WTC11 (cell line): Measurements from ENCODE around the gene ZNF574. TPM values are rescaled to one million over a fixed set of nuclear protein-coding genes. Genes with fewer than 3 reads are reported as not detected.

Source experiments
- ATAC-seq: fragments of 200-7000 bp; cut with Tn5 transposase; 2 replicates; pipeline ENCODE4 v1.10.0; 2021; ENCODE audit warnings: mild to moderate bottlenecking, moderate library complexity
- CTCF ChIA-PET: fragments of 300-600 bp; sonication (Branson Sonifier 250); formaldehyde crosslinking; loops from one replicate; lab custom pipeline; 2021; ENCODE audit warnings: antibody characterized with exemption; lab: Charles Lee
- POLR2A ChIA-PET: fragments of 350-600 bp; sonication (Branson Sonifier 250); formaldehyde crosslinking; loops from one replicate; lab custom pipeline; 2021; ENCODE audit warnings: antibody characterized with exemption; lab: Charles Lee
- DNase-seq: peaks from one replicate; pipeline ENCODE4 v3.0.0; 2021; ENCODE audit warnings: low spot score
- H3K27ac Mint-ChIP-seq: 2 replicates; pipeline ENCODE4 v1.8.0; 2021; ENCODE audit warnings: mixed read lengths
- H3K27me3 Mint-ChIP-seq: 2 replicates; pipeline ENCODE4 v1.8.0; 2021; ENCODE audit warnings: low read depth, mild to moderate bottlenecking, moderate library complexity, mixed read lengths
- H3K36me3 Mint-ChIP-seq: 2 replicates; pipeline ENCODE4 v1.8.0; 2021; ENCODE audit warnings: mixed read lengths
- H3K4me1 Mint-ChIP-seq: 2 replicates; pipeline ENCODE4 v1.8.0; 2022; ENCODE audit warnings: mixed read lengths
- H3K4me3 Mint-ChIP-seq: 2 replicates; pipeline ENCODE4 v1.8.0; 2021; ENCODE audit warnings: mild to moderate bottlenecking, moderate library complexity, mixed read lengths
- H3K9me3 Mint-ChIP-seq: 2 replicates; pipeline ENCODE4 v1.8.0; 2021; ENCODE audit warnings: mixed read lengths
- AFF4 ChIP-seq: sonication (generic); formaldehyde crosslinking; IDR thresholded peaks from 2 replicates; pipeline ENCODE4 v1.8.1; 2023; ENCODE audit warnings: mild to moderate bottlenecking, missing genetic modification reagents, borderline replicate concordance
- ATF1 ChIP-seq: sonication (generic); formaldehyde crosslinking; IDR thresholded peaks from 2 replicates; pipeline ENCODE4 v1.8.1; 2023; ENCODE audit warnings: mild to moderate bottlenecking, moderate library complexity, missing genetic modification reagents
- ELF4 ChIP-seq: sonication (generic); formaldehyde crosslinking; IDR thresholded peaks from 2 replicates; pipeline ENCODE4 v1.8.1; 2022; ENCODE audit warnings: low read depth, mild to moderate bottlenecking, moderate library complexity, missing genetic modification reagents
- FOXJ3 ChIP-seq: sonication (generic); formaldehyde crosslinking; IDR thresholded peaks from 2 replicates; pipeline ENCODE4 v1.9.0; 2021; ENCODE audit warnings: missing genetic modification reagents, mild to moderate bottlenecking, borderline replicate concordance
- HMGA2 ChIP-seq: fragments of 250-450 bp; sonication (Bioruptor Pico); IDR thresholded peaks from 2 replicates; pipeline ENCODE4 v1.4.0; 2021; ENCODE audit warnings: mild to moderate bottlenecking, moderate library complexity
- IRF2 ChIP-seq: sonication (generic); formaldehyde crosslinking; IDR thresholded peaks from 2 replicates; pipeline ENCODE4 v1.8.0; 2022; ENCODE audit warnings: low read depth, missing genetic modification reagents, borderline replicate concordance
- JAZF1 ChIP-seq: fragments of 250-450 bp; sonication (Bioruptor Pico); IDR thresholded peaks from 2 replicates; pipeline ENCODE4 v1.9.0; 2021; ENCODE audit warnings: moderate library complexity, mild to moderate bottlenecking, inconsistent platforms
- NFATC4 ChIP-seq: fragments of 250-450 bp; sonication (Bioruptor Pico); IDR thresholded peaks from 2 replicates; pipeline ENCODE4 v1.9.0; 2021; ENCODE audit warnings: mild to moderate bottlenecking
- NR1H2 ChIP-seq: sonication (generic); formaldehyde crosslinking; IDR thresholded peaks from 2 replicates; pipeline ENCODE4 v1.9.0; 2021; ENCODE audit warnings: mild to moderate bottlenecking, moderate library complexity, missing genetic modification reagents
- NR2C2 ChIP-seq: sonication (generic); formaldehyde crosslinking; IDR thresholded peaks from 2 replicates; pipeline ENCODE4 v1.8.0; 2022; ENCODE audit warnings: mild to moderate bottlenecking, missing genetic modification reagents
- SMAD4 ChIP-seq: sonication (generic); formaldehyde crosslinking; IDR thresholded peaks from 2 replicates; pipeline ENCODE4 v1.8.0; 2022; ENCODE audit warnings: mild to moderate bottlenecking, missing genetic modification reagents
- SP1 ChIP-seq: sonication (generic); formaldehyde crosslinking; conservative IDR thresholded peaks from 2 replicates; pipeline ENCODE4 v1.8.1; 2022; ENCODE audit warnings: missing genetic modification reagents
- TCF7 ChIP-seq: sonication (generic); formaldehyde crosslinking; IDR thresholded peaks from 2 replicates; pipeline ENCODE4 v1.8.0; 2022; ENCODE audit warnings: mild to moderate bottlenecking, low read depth, missing genetic modification reagents, moderate library complexity
- TEAD1 ChIP-seq: sonication (generic); formaldehyde crosslinking; IDR thresholded peaks from 2 replicates; pipeline ENCODE4 v1.8.0; 2022; ENCODE audit warnings: mild to moderate bottlenecking, missing genetic modification reagents
- TEAD4 ChIP-seq: sonication (generic); formaldehyde crosslinking; IDR thresholded peaks from 2 replicates; pipeline ENCODE4 v1.8.0; 2022; ENCODE audit warnings: mild to moderate bottlenecking, missing genetic modification reagents
- ZNF317 ChIP-seq: sonication (generic); formaldehyde crosslinking; IDR thresholded peaks from 2 replicates; pipeline ENCODE4 v1.8.1; 2023; ENCODE audit warnings: low read depth, mild to moderate bottlenecking, moderate library complexity, missing genetic modification reagents, borderline replicate concordance
- ZNF416 ChIP-seq: fragments of 250-450 bp; sonication (Bioruptor Pico); IDR thresholded peaks from 2 replicates; pipeline ENCODE4 v1.9.0; 2021; ENCODE audit warnings: mild to moderate bottlenecking, inconsistent platforms
- total RNA-seq: library from RNA; stranded (reverse); gene quantifications from 3 replicates; pipeline ENCODE4 v1.2.3, GENCODE V29; 2021
- TF ChIP-seq, protein P1 (sequence below): sonication (generic); formaldehyde crosslinking; IDR thresholded peaks from 2 replicates; pipeline ENCODE4 v1.8.1; 2023; ENCODE audit warnings: mild to moderate bottlenecking, missing genetic modification reagents
- TF ChIP-seq, protein P2 (sequence below): fragments of 250-450 bp; sonication (Bioruptor Pico); IDR thresholded peaks from 2 replicates; pipeline ENCODE4 v1.9.0; 2021; ENCODE audit warnings: mild to moderate bottlenecking, borderline replicate concordance
- TF ChIP-seq, protein P3 (sequence below): fragments of 250-450 bp; sonication (Bioruptor Pico); IDR thresholded peaks from 2 replicates; pipeline ENCODE4 v2.1.2; 2022; ENCODE audit warnings: mild to moderate bottlenecking, moderate library complexity

Gene ZNF574
- total RNA-seq, 1 experiment from 2014 or later, result 30.6 TPM

- POLR2A ChIA-PET, result no interaction called here
- Mint-ChIP-seq H3K27ac (no peak overlapping the region), H3K36me3 (peaks cover 41% of the 10 kb centered on the region), H3K9me3 (no peaks in the 10 kb centered on the region), H3K4me3 (no peak overlapping the region), H3K27me3 (no peaks in the 10 kb centered on the region), H3K4me1 (peaks cover 19% of the 10 kb centered on the region)
- TF ChIP-seq TEAD1 (CRISPR knock-in tag) (no peak), ZNF416 (CRISPR knock-in tag) (no peak), ELF4 (CRISPR knock-in tag) (no peak), IRF2 (no peak), TEAD4 (CRISPR knock-in tag) (no peak), NR1H2 (CRISPR knock-in tag) (no peak), TCF7 (CRISPR knock-in tag) (no peak), SMAD4 (CRISPR knock-in tag) (no peak), ATF1 (CRISPR knock-in tag) (no peak), ZNF317 (no peak), HMGA2 (CRISPR knock-in tag) (no peak), NFATC4 (no peak), NR2C2 (CRISPR knock-in tag) (no peak), FOXJ3 (CRISPR knock-in tag) (no peak), AFF4 (CRISPR knock-in tag) (no peak), SP1 (CRISPR knock-in tag) (no peak), JAZF1 (CRISPR knock-in tag) (no peak)
- TF ChIP-seq, protein P1, sequence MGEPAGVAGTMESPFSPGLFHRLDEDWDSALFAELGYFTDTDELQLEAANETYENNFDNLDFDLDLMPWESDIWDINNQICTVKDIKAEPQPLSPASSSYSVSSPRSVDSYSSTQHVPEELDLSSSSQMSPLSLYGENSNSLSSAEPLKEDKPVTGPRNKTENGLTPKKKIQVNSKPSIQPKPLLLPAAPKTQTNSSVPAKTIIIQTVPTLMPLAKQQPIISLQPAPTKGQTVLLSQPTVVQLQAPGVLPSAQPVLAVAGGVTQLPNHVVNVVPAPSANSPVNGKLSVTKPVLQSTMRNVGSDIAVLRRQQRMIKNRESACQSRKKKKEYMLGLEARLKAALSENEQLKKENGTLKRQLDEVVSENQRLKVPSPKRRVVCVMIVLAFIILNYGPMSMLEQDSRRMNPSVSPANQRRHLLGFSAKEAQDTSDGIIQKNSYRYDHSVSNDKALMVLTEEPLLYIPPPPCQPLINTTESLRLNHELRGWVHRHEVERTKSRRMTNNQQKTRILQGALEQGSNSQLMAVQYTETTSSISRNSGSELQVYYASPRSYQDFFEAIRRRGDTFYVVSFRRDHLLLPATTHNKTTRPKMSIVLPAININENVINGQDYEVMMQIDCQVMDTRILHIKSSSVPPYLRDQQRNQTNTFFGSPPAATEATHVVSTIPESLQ (CRISPR knock-in tag), result no peak
- TF ChIP-seq, protein P2, sequence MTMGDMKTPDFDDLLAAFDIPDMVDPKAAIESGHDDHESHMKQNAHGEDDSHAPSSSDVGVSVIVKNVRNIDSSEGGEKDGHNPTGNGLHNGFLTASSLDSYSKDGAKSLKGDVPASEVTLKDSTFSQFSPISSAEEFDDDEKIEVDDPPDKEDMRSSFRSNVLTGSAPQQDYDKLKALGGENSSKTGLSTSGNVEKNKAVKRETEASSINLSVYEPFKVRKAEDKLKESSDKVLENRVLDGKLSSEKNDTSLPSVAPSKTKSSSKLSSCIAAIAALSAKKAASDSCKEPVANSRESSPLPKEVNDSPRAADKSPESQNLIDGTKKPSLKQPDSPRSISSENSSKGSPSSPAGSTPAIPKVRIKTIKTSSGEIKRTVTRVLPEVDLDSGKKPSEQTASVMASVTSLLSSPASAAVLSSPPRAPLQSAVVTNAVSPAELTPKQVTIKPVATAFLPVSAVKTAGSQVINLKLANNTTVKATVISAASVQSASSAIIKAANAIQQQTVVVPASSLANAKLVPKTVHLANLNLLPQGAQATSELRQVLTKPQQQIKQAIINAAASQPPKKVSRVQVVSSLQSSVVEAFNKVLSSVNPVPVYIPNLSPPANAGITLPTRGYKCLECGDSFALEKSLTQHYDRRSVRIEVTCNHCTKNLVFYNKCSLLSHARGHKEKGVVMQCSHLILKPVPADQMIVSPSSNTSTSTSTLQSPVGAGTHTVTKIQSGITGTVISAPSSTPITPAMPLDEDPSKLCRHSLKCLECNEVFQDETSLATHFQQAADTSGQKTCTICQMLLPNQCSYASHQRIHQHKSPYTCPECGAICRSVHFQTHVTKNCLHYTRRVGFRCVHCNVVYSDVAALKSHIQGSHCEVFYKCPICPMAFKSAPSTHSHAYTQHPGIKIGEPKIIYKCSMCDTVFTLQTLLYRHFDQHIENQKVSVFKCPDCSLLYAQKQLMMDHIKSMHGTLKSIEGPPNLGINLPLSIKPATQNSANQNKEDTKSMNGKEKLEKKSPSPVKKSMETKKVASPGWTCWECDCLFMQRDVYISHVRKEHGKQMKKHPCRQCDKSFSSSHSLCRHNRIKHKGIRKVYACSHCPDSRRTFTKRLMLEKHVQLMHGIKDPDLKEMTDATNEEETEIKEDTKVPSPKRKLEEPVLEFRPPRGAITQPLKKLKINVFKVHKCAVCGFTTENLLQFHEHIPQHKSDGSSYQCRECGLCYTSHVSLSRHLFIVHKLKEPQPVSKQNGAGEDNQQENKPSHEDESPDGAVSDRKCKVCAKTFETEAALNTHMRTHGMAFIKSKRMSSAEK (CRISPR knock-in tag), result no peak
- TF ChIP-seq, protein P3, sequence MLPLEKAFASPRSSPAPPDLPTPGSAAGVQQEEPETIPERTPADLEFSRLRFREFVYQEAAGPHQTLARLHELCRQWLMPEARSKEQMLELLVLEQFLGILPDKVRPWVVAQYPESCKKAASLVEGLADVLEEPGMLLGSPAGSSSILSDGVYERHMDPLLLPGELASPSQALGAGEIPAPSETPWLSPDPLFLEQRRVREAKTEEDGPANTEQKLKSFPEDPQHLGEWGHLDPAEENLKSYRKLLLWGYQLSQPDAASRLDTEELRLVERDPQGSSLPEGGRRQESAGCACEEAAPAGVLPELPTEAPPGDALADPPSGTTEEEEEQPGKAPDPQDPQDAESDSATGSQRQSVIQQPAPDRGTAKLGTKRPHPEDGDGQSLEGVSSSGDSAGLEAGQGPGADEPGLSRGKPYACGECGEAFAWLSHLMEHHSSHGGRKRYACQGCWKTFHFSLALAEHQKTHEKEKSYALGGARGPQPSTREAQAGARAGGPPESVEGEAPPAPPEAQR (CRISPR knock-in tag), result no peak
- DNase-seq, result no peak
- no peak for ATAC-seq
- CTCF ChIA-PET, result interaction anchor here (1.0 to 2.8 kb wide), 2 partner anchors 9 to 14 kb away, joined by 4 to 13 read pairs; no protein-coding TSS in a partner anchor
Observed at GRCh38 chr19:42037649-42038048, 38.3 kb upstream of the ZNF574 start.
